GM06990 (cell line): ENCODE data around the gene DRAXIN.
A peak's percentile ranks its signal among the peaks of the same experiment; 100 is the strongest.

Experiments used
- DNase-seq: peaks from one replicate; pipeline ENCODE4 v3.0.0-alpha.2; 2011; ENCODE audit not compliant: insufficient read length; ENCODE audit errors: extremely low read depth
- H3K27me3 ChIP-seq: replicated peaks from 2 replicates; pipeline ENCODE4 v1.6.0; 2011; ENCODE audit warnings: low read length; ENCODE audit not compliant: control insufficient read depth, insufficient read depth
- H3K36me3 ChIP-seq: 2 replicates; pipeline ENCODE4 v1.5.1; 2011; ENCODE audit warnings: low read length; ENCODE audit not compliant: control insufficient read depth, insufficient read depth
- H3K4me3 ChIP-seq: replicated peaks from 2 replicates; pipeline ENCODE4 v1.5.1; 2011; ENCODE audit warnings: low read depth, mild to moderate bottlenecking, control low read depth, low read length
- CTCF ChIP-seq: IDR thresholded peaks from 2 replicates; pipeline ENCODE4 v1.5.1; 2011; ENCODE audit warnings: low read length, control low read depth, mild to moderate bottlenecking, inconsistent platforms; ENCODE audit not compliant: insufficient read depth, poor library complexity, severe bottlenecking

Gene DRAXIN

GRCh38 chr1:11645670-11646265 is 45.7 kb upstream of the DRAXIN start:
- H3K36me3 ChIP-seq: no peaks in the 10 kb centered on the region
- DNase-seq: no peak
- TF ChIP-seq CTCF: peak; percentile 83
- no peaks in the 10 kb centered on the region; the same call in 1 of the 2 replicates for H3K27me3 ChIP-seq
- H3K4me3 ChIP-seq: no peak overlapping the region

GRCh38 chr1:11646317-11646716 is 45.2 kb upstream of the DRAXIN start:
- no peaks in the 10 kb centered on the region for H3K36me3 ChIP-seq
- no peaks in the 10 kb centered on the region; the same call in 1 of the 2 replicates for H3K27me3 ChIP-seq
- no peak overlapping the region for H3K4me3 ChIP-seq
- TF ChIP-seq CTCF: no peak
- DNase-seq: no peak

- TF ChIP-seq CTCF: no peak
Observed at GRCh38 chr1:11647333-11647732, 44.2 kb upstream of the DRAXIN start.

GRCh38 chr1:11648039-11648438 is 43.5 kb upstream of the DRAXIN start:
- no peak for TF ChIP-seq CTCF

More at GRCh38 chr1:11647333-11647732, 44.2 kb upstream of the DRAXIN start:
- H3K36me3 ChIP-seq: no peaks in the 10 kb centered on the region
- no peaks in the 10 kb centered on the region; the same call in 1 of the 2 replicates for H3K27me3 ChIP-seq
- DNase-seq: no peak
- H3K4me3 ChIP-seq: no peak overlapping the region

GRCh38 chr1:11648732-11649158 is 42.8 kb upstream of the DRAXIN start:
- no peak overlapping the region for H3K4me3 ChIP-seq
- no peaks in the 10 kb centered on the region for H3K36me3 ChIP-seq
- DNase-seq: no peak
- TF ChIP-seq CTCF: no peak
- H3K27me3 ChIP-seq: no peaks in the 10 kb centered on the region; the same call in 1 of the 2 replicates

More at GRCh38 chr1:11648039-11648438, 43.5 kb upstream of the DRAXIN start:
- Histone ChIP-seq H3K36me3 (no peaks in the 10 kb centered on the region), H3K27me3 (no peaks in the 10 kb centered on the region; the same call in 1 of the 2 replicates), H3K4me3 (no peak overlapping the region)
- DNase-seq: no peak
